ENCODE data around the gene LYRM1.
"Not testable (repeated sequence)": the region's sequence is repeated elsewhere in the genome, so short reads cannot be mapped to it uniquely, and the experiment has no call there.

The LYRM1 gene

GRCh38 chr16:20942256-20942655 lies 41.7 kb downstream of the LYRM1 start:
- Histone ChIP-seq H3K27me3 (ENCODE audit: insufficient read depth, low read length, poor library complexity, severe bottlenecking) (no peaks in the 10 kb centered on the region), H2AFZ (ENCODE audit: low read length) (no peak overlapping the region), H3K9ac (ENCODE audit: low read depth, low read length, poor library complexity, severe bottlenecking) (no peak overlapping the region), H3K9me2 (replicated peaks; ENCODE audit: low read depth, low read length) (no peaks in the 10 kb centered on the region), H3K36me3 (ENCODE audit: insufficient read depth, low read length) (no peaks in the 10 kb centered on the region), H3K4me2 (ENCODE audit: low read depth, low read length, poor library complexity, severe bottlenecking) (no peak overlapping the region), H3K79me2 (ENCODE audit: insufficient read depth, low read length) (no peaks in the 10 kb centered on the region), H4K20me1 (ENCODE audit: insufficient read depth, low read length, poor library complexity, severe bottlenecking) (no peaks in the 10 kb centered on the region), H3K4me1 (ENCODE audit: insufficient read depth, low read length, poor library complexity, severe bottlenecking) (peaks cover 6% of the 10 kb centered on the region), H3K4me3 (ENCODE audit: low read length, poor library complexity, severe bottlenecking) (no peak overlapping the region), H3K9me3 (ENCODE audit: insufficient read depth, low read depth, low read length) (no peaks in the 10 kb centered on the region), H3F3A (ENCODE audit: low read depth) (no peaks in the 10 kb centered on the region)
- TF ChIP-seq CTCF (conservative IDR thresholded peaks at IDR 0.05; ENCODE audit: low read length), result no peak
- TF ChIP-seq EZH2phosphoT487 (IDR thresholded peaks at IDR 0.05; ENCODE audit: borderline replicate concordance), result no peak

- no peaks in the 10 kb centered on the region for H4K20me1 ChIP-seq (ENCODE audit: insufficient read depth, low read length, poor library complexity, severe bottlenecking)
- peak overlapping the region; percentile 9 for H2AFZ ChIP-seq (ENCODE audit: low read length)
- no peaks in the 10 kb centered on the region for H3K36me3 ChIP-seq (ENCODE audit: insufficient read depth, low read length)
- no peaks in the 10 kb centered on the region for H3K9me3 ChIP-seq (ENCODE audit: insufficient read depth, low read depth, low read length)
- H3K9me2 ChIP-seq (replicated peaks; ENCODE audit: low read depth, low read length), result no peaks in the 10 kb centered on the region
- no peaks in the 10 kb centered on the region for H3F3A ChIP-seq (ENCODE audit: low read depth)
- H3K9ac ChIP-seq (ENCODE audit: low read depth, low read length, poor library complexity, severe bottlenecking), result no peak overlapping the region
- no peaks in the 10 kb centered on the region for H3K27me3 ChIP-seq (ENCODE audit: insufficient read depth, low read length, poor library complexity, severe bottlenecking)
- H3K4me3 ChIP-seq (ENCODE audit: low read length, poor library complexity, severe bottlenecking), result no peak overlapping the region
- H3K4me2 ChIP-seq (ENCODE audit: low read depth, low read length, poor library complexity, severe bottlenecking), result no peak overlapping the region
- TF ChIP-seq CTCF (conservative IDR thresholded peaks at IDR 0.05; ENCODE audit: low read length) (peak; percentile 53), EZH2phosphoT487 (IDR thresholded peaks at IDR 0.05; ENCODE audit: borderline replicate concordance) (no peak)
- peaks cover 6% of the 10 kb centered on the region for H3K4me1 ChIP-seq (ENCODE audit: insufficient read depth, low read length, poor library complexity, severe bottlenecking)
- no peaks in the 10 kb centered on the region for H3K79me2 ChIP-seq (ENCODE audit: insufficient read depth, low read length)
Observed at GRCh38 chr16:20944861-20945574, 44.4 kb downstream of the LYRM1 start.

GRCh38 chr16:20945575-20945875 lies 45.0 kb downstream of the LYRM1 start:
- H3K9me3 ChIP-seq (ENCODE audit: insufficient read depth, low read depth, low read length); H3K9ac ChIP-seq (ENCODE audit: low read depth, low read length, poor library complexity, severe bottlenecking); H3K27me3 ChIP-seq (ENCODE audit: insufficient read depth, low read length, poor library complexity, severe bottlenecking); H3K4me2 ChIP-seq (ENCODE audit: low read depth, low read length, poor library complexity, severe bottlenecking); H3K36me3 ChIP-seq (ENCODE audit: insufficient read depth, low read length); H3K9me2 ChIP-seq (replicated peaks; ENCODE audit: low read depth, low read length); H3K4me3 ChIP-seq (ENCODE audit: low read length, poor library complexity, severe bottlenecking); H3K4me1 ChIP-seq (ENCODE audit: insufficient read depth, low read length, poor library complexity, severe bottlenecking); H3F3A ChIP-seq (ENCODE audit: low read depth); H3K79me2 ChIP-seq (ENCODE audit: insufficient read depth, low read length); H4K20me1 ChIP-seq (ENCODE audit: insufficient read depth, low read length, poor library complexity, severe bottlenecking): not testable (repeated sequence)
- H2AFZ ChIP-seq (ENCODE audit: low read length), result 0 out of 2 replicates have a peak overlapping the region, but pooled peaks have one; percentile 9

GRCh38 chr16:20946015-20946629 lies 45.6 kb downstream of the LYRM1 start:
- TF ChIP-seq CTCF (conservative IDR thresholded peaks at IDR 0.05; ENCODE audit: low read length) (no peak), EZH2phosphoT487 (IDR thresholded peaks at IDR 0.05; ENCODE audit: borderline replicate concordance) (no peak)
- no peaks in the 10 kb centered on the region for H4K20me1 ChIP-seq (ENCODE audit: insufficient read depth, low read length, poor library complexity, severe bottlenecking)
- no peaks in the 10 kb centered on the region for H3K36me3 ChIP-seq (ENCODE audit: insufficient read depth, low read length)
- no peak overlapping the region for H2AFZ ChIP-seq (ENCODE audit: low read length)
- H3K9me2 ChIP-seq (replicated peaks; ENCODE audit: low read depth, low read length), result no peaks in the 10 kb centered on the region
- no peak overlapping the region for H3K4me2 ChIP-seq (ENCODE audit: low read depth, low read length, poor library complexity, severe bottlenecking)
- no peaks in the 10 kb centered on the region for H3K9me3 ChIP-seq (ENCODE audit: insufficient read depth, low read depth, low read length)
- H3K9ac ChIP-seq (ENCODE audit: low read depth, low read length, poor library complexity, severe bottlenecking), result no peak overlapping the region
- H3F3A ChIP-seq (ENCODE audit: low read depth), result no peaks in the 10 kb centered on the region
- peaks cover 4% of the 10 kb centered on the region for H3K4me1 ChIP-seq (ENCODE audit: insufficient read depth, low read length, poor library complexity, severe bottlenecking)
- H3K27me3 ChIP-seq (ENCODE audit: insufficient read depth, low read length, poor library complexity, severe bottlenecking), result no peaks in the 10 kb centered on the region
- no peaks in the 10 kb centered on the region for H3K79me2 ChIP-seq (ENCODE audit: insufficient read depth, low read length)
- H3K4me3 ChIP-seq (ENCODE audit: low read length, poor library complexity, severe bottlenecking), result no peak overlapping the region
